G401 (cell line): ENCODE data around the gene ENTPD5. TPM values are rescaled to one million over a fixed set of nuclear protein-coding genes. Genes with fewer than 3 reads are reported as not detected.
A peak's percentile ranks its signal among the peaks of the same experiment; 100 is the strongest.

ENCODE experiments used
- DNase-seq: peaks from one replicate; pipeline ENCODE4 v3.0.0-alpha.2; 2015; ENCODE audit warnings: low spot score
- in situ Hi-C: cut with HindIII; loops from 2 replicates; pipeline ENCODE4 v1.10.0; 2016; ENCODE audit warnings: low sequenced_read_pairs, mixed read lengths
- total RNA-seq: library from RNA; depleted of rRNA; stranded (reverse); fragments of >200 nt; shearing (Covaris generic); gene quantifications from 2 replicates; pipeline ENCODE4 v1.2.3, GENCODE V29; 2014; rRNA removed

Gene ENTPD5
- total RNA-seq: 4.9 and 8.1 TPM in 2 replicates

- DNase-seq: peak; percentile 84
- in situ Hi-C loops: no loop called here
Measured at GRCh38 chr14:74018586-74019407, at the start of gene ENTPD5, which contains the start of gene BBOF1. TSS of gene ENTPD5 (minus strand) at chr14:74019288. CDS start at chr14:73988102, 31,186 bp downstream. TSS of gene BBOF1 (plus strand) at chr14:74019349. CDS start at chr14:74019479, 130 bp downstream.

GRCh38 chr14:74065746-74066575, 46.9 kb upstream of the ENTPD5 start:
- DNase-seq: no peak
- in situ Hi-C loops: no loop called here

DNA sequence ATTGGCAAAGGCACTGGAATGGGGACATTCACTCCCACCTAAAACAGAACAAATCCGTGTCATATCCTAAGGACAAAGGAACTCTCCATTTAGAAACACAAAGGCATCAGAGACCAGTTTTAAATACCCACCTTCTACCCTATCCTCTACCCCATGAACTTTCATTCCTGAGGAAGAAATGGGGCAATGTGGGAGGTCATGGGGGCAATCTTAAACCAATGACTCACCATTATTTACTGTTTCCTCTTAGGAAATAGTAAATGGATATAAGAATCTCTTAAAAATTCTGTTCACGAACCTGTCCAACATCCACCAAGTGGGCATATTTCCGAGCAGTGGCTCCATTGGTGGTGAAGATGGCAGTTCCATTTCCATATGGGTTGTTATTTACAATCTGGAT, 45.8 kb upstream of the ENTPD5 start:
- in situ Hi-C loops: no loop called here
- DNase-seq: no peak

DNA sequence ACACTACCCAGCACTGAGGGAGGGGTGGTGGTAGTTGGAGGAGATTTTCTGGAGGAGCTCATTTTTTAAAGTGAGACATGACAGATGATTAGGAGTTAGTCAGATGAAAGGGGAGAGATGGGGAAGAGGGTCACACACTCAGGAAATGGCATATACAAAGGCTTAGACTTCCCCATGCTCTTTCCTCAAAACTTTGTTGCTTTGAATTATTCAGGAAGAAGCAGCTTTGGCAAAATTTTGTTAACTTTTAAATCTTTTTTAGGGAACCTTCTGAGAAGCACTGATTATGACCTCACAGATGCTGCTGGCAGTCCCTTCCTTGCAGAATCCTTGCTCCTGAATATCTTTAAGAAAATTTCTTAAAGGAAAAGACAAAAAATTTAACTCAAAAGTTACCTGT, 45.3 kb upstream of the ENTPD5 start:
- in situ Hi-C loops: no loop called here
- DNase-seq: no peak

DNA sequence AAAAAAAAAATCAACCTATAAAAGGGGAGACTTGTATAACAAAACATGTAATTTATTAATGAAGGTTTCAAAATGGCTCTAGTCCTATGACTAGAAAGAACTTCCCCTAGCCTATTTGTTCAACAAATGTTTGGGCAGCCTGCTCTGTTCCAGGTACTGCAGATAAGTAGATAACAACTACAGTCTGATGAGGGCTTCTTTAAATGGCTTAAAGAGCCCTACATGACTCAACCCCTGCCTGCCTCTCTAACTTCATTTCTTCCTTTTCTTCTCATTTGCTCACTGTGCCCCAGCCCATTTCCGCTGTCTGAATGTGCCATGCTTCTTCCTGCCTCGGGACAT, 43.7 kb upstream of the ENTPD5 start:
- in situ Hi-C loops: no loop called here
- DNase-seq: no peak

- DNase-seq: peak; percentile 1
- in situ Hi-C loops: no loop called here
Measured at GRCh38 chr14:74049876-74050495, 30.9 kb upstream of the ENTPD5 start.

DNA sequence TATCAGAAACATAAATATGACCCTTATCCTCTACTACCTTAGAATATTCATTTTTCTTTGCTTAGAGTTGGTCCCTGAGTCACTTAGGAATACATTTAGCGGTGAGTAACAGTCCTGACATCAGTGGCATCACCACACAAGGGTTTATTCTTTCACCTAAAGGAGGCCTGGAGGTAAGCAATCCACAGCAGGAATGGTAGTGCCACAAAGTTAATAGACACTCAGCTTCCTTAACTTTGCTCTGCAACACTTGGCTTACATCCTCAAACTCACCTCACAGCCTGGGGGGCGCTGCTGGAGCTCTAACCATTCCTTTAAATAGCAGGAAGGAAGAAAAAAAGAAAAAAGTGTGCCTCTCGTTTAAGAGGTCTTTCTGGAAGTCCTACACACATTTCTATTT, 29.2 kb upstream of the ENTPD5 start:
- in situ Hi-C loops: no loop called here
- DNase-seq: peak; percentile 1

- in situ Hi-C loops: no loop called here
Measured at GRCh38 chr14:74045522-74045921, 26.4 kb upstream of the ENTPD5 start.

GRCh38 chr14:74042296-74042695, 23.2 kb upstream of the ENTPD5 start:
- DNase-seq: no peak
- in situ Hi-C loops: no loop called here

More at GRCh38 chr14:74045522-74045921, 26.4 kb upstream of the ENTPD5 start:
- no peak for DNase-seq

DNA sequence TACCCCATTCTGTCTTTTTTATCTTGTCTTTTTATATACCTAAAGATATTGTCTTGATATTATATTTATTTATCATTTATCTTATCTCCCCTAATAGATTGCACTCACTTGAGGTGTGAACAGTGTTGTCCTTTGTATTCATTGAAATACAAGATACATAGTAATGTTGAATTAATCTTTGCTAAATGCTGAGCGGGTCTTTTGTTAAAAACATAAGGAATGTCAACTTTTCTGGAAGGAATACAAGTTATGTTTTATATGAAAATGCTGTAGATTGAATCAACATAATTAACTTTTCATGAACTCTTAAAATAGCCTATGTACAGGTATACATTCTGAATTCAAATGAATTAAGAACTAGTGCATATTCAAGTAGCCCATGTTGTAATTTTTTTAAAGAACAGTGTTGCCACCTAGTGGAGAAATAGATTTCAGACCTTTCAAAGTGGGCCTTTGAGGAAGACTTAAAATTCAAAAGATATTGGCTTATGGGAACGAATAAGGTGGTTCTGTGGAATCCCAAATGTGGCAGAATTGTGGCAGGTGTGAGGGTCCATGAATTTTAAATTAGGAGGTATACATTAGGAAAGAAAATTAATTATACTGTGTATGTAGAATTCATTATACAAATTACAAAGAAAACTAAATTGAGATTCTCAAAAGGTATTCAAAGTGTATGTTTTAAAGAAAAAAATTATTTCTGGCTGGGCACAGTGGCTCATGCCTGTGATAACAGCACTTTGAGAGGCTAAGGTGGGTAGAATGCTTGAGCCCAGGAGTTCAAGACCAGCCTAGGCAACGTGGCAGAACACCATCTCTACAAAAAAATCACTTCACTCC, 19.2 kb upstream of the ENTPD5 start:
- in situ Hi-C loops: no loop called here
- peak; percentile 71 for DNase-seq

GRCh38 chr14:74035556-74035955, 16.5 kb upstream of the ENTPD5 start:
- in situ Hi-C loops: no loop called here
- DNase-seq: no peak

GRCh38 chr14:74034572-74034971, 15.5 kb upstream of the ENTPD5 start:
- in situ Hi-C loops: no loop called here
- DNase-seq: no peak

GRCh38 chr14:74029136-74029535, 10.0 kb upstream of the ENTPD5 start:
- DNase-seq: no peak
- in situ Hi-C loops: no loop called here

GRCh38 chr14:74022346-74022745, 3.3 kb upstream of the ENTPD5 start:
- DNase-seq: no peak
- in situ Hi-C loops: no loop called here

- peak; percentile 6 for DNase-seq
- in situ Hi-C loops: no loop called here
Measured at GRCh38 chr14:74019408-74020137, 485 bp upstream of the ENTPD5 start.

DNA sequence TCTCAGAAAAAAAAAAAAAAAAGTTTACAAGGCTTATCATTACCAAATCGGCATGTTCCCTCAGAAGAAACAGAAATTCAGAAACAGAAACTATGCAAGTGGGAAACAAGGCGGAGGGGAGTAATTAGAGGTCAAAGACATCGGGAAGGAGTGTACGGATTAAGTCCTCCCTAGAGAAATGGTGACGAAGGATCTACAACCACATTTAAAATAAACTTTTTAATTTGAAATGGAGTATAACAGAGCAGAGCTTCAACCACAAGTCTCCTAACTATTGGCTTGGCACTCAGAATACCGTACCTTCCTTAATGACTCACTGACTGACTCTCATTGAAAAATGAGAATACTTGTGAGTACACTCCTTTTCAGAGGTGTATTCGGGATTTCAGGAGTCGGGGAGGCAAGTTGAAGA, 908 bp downstream of the ENTPD5 start:
- in situ Hi-C loops: no loop called here
- DNase-seq: no peak

DNA sequence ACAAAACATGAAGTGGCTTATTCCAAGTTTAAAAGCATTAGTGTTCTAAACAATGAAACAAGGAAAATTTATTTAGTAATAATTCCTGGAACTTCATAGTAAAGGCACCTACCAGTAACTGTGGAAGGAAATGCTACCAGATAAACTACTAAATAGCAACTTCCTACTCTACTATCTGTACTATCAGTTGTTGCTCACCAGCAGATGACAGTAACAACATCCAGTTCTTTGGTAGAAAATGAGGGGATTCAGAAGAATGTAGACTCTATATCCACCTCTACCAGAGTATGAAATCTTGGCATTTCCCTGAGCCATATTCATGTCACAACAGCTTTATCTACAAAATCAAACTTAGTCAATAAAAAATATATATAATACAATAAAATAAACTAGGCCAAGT, 3.1 kb downstream of the ENTPD5 start:
- no peak for DNase-seq
- in situ Hi-C loops: no loop called here

- in situ Hi-C loops: no loop called here
- DNase-seq: no peak
Measured at GRCh38 chr14:74015176-74015575, 3.9 kb downstream of the ENTPD5 start.
